ENCODE data around the gene NCOA1.
"Not testable (repeated sequence)": the region's sequence is repeated elsewhere in the genome, so short reads cannot be mapped to it uniquely, and the experiment has no call there.

GRCh38 chr2:24600140-24600539, 109.1 kb downstream of the NCOA1 start:
- not testable (repeated sequence) for TF ChIP-seq CTCF (IDR thresholded peaks at IDR 0.05; ENCODE audit: extremely low read depth in 1 of 2, insufficient read depth in 1 of 2, low read depth in 1 of 2, low read length in 2 of 2); POLR2AphosphoS5 (IDR thresholded peaks at IDR 0.05; ENCODE audit: insufficient read depth, low read depth, low read length)

Data from endothelial cell of umbilical vein (primary cell).